GM12878 (cell line): ENCODE results near the gene NODAL. TPM values are rescaled to one million over a fixed set of nuclear protein-coding genes. Genes with fewer than 3 reads are reported as not detected.
A peak's percentile ranks its signal among the peaks of the same experiment; 100 is the strongest.

Experiments
- ATAC-seq: fragments of 200-7000 bp; cut with Tn5 transposase; 3 replicates; pipeline ENCODE4 v1.9.1; 2020; ENCODE audit warnings: mild to moderate bottlenecking, moderate library complexity
- BruUV-seq: library from RNA; stranded (reverse); fragments of 400-500 nt; replicated peaks from 2 replicates; lab custom pipeline; 2021; lab: Mats Ljungman, UMichigan
- CTCF ChIA-PET: fragments of 300-600 bp; sonication (Branson Sonifier 250); formaldehyde crosslinking; extraction: SDS; loops from one replicate; lab custom pipeline; 2021; ENCODE audit warnings: inconsistent platforms; lab: Yijun Ruan, JAX
- POLR2A ChIA-PET: fragments of 350-600 bp; formaldehyde crosslinking; extraction: SDS; loops from one replicate; lab custom pipeline; 2021; ENCODE audit warnings: inconsistent platforms; lab: Charles Lee
- RAD21 ChIA-PET: fragments of 300-600 bp; sonication (Branson Sonifier 250); formaldehyde crosslinking; loops from one replicate; lab custom pipeline; 2023; ENCODE audit warnings: antibody characterized with exemption; ENCODE audit not compliant: unreplicated experiment; lab: Charles Lee
- SMC1A ChIA-PET: fragments of 300-600 bp; sonication (Branson Sonifier 250); formaldehyde crosslinking; loops from one replicate; lab custom pipeline; 2023; ENCODE audit not compliant: unreplicated experiment, uncharacterized antibody; lab: Charles Lee
- DNase-seq: peaks from one replicate; pipeline ENCODE4 v3.0.0-alpha.2; 2011; ENCODE audit warnings: low read depth, low spot score
- FAIRE-seq: peaks from 3 replicates; lab custom pipeline; 2011; peaks lifted over from hg19 to GRCh38; lab: Jason Lieb, UNC
- H2AFZ ChIP-seq: 2 replicates; pipeline ENCODE4 v1.6.0; 2011; ENCODE audit warnings: low read depth, low read length, control low read depth; ENCODE audit not compliant: control insufficient read depth
- H3K27ac ChIP-seq: 2 replicates; pipeline ENCODE4 v1.5.1; 2011; ENCODE audit warnings: control low read depth; ENCODE audit not compliant: control insufficient read depth, insufficient read depth
- H3K27me3 ChIP-seq, 2 experiments: replicated peaks in 1 of 2; 2 replicates each; pipeline versions ENCODE4 v1.6.0 to v1.6.1; 2011; ENCODE audit warnings: low read length in 1 of 2; ENCODE audit not compliant: control insufficient read depth in 2 of 2, insufficient read depth in 2 of 2
- H3K36me3 ChIP-seq, 2 experiments: 2 replicates each; pipeline ENCODE4 v1.5.1; 2011; ENCODE audit warnings: low read length in 1 of 2; ENCODE audit not compliant: control insufficient read depth in 2 of 2, insufficient read depth in 2 of 2
- H3K4me1 ChIP-seq: 2 replicates; pipeline ENCODE4 v1.6.1; 2011; ENCODE audit warnings: mild to moderate bottlenecking, low read length, moderate library complexity, mixed read lengths; ENCODE audit not compliant: control insufficient read depth, insufficient read depth
- H3K4me2 ChIP-seq: 2 replicates; pipeline ENCODE4 v1.6.0; 2011; ENCODE audit warnings: control low read depth; ENCODE audit not compliant: control insufficient read depth, insufficient read depth
- H3K4me3 ChIP-seq: fragments of 200-600 bp; sonication (generic); 2 replicates; pipeline ENCODE4 v1.5.1; 2016
- H3K79me2 ChIP-seq: 2 replicates; pipeline ENCODE4 v1.6.0; 2011; ENCODE audit warnings: low read length; ENCODE audit not compliant: control insufficient read depth, insufficient read depth
- H3K9ac ChIP-seq: 2 replicates; pipeline ENCODE4 v1.8.0; 2011; ENCODE audit warnings: low read length, control low read depth, mixed read lengths; ENCODE audit not compliant: control insufficient read depth, insufficient read depth
- H3K9me3 ChIP-seq: replicated peaks from 3 replicates; pipeline ENCODE4 v1.5.1; 2011; ENCODE audit warnings: mild to moderate bottlenecking, low read length; ENCODE audit not compliant: control insufficient read depth, insufficient read depth
- H4K20me1 ChIP-seq: 2 replicates; pipeline ENCODE4 v1.6.0; 2011; ENCODE audit not compliant: control insufficient read depth, insufficient read depth
- MLLT1 ChIP-seq: fragments of 450-650 bp; IDR thresholded peaks from 2 replicates; pipeline ENCODE4 v1.6.1; 2016; ENCODE audit warnings: mild to moderate bottlenecking
- MTA2 ChIP-seq: fragments of 450-650 bp; IDR thresholded peaks from 2 replicates; pipeline ENCODE4 v1.6.1; 2016; ENCODE audit warnings: low read depth, mild to moderate bottlenecking, moderate library complexity
- SPI1 ChIP-seq: IDR thresholded peaks from 2 replicates; pipeline ENCODE4 v1.6.1; 2011; ENCODE audit warnings: low read depth, mild to moderate bottlenecking, low read length, moderate library complexity, borderline replicate concordance; ENCODE audit not compliant: insufficient read depth
- STAT3 ChIP-seq: IDR thresholded peaks from 2 replicates; pipeline ENCODE4 v1.6.1; 2011; ENCODE audit warnings: low read depth, low read length, improper control_type of control experiment
- WGBS: methylation state at CpG from one replicate; pipeline ENCODE4 v1.1.6; 2016; ENCODE audit warnings: low lambda C conversion rate; ENCODE audit not compliant: insufficient replicate concordance, insufficient coverage; ENCODE audit errors: missing lambda C conversion rate; 5-methylcytosine and 5-hydroxymethylcytosine counted together
- in situ Hi-C: fragments of 300-500 bp; cut with MboI; formaldehyde crosslinking; loops from 9 replicates; pipeline ENCODE4 v1.14.3; 2018; ENCODE audit warnings: mixed read lengths
- intact Hi-C: fragments of 100-400 bp; cut with micrococcal nuclease; formaldehyde crosslinking; loops from one replicate; pipeline ENCODE4 v1.14.2; 2022; ENCODE audit not compliant: unreplicated experiment
- polyA plus RNA-seq, 11 experiments: library from polyadenylated mRNA; depleted of rRNA in 4 of 11; unstranded in 6 of 11; stranded (reverse) in 5 of 11; fragments of >200 nt; fragmentation: Nextera tagmentation in 4 of 11; fragmentation: Illumina TruSeq in 1 of 11; extraction: Ambion mirVana in 4 of 11; extraction: Trizol in 1 of 11; gene quantifications; 1 replicate in 1 of 11; 2 replicates in 10 of 11; pipeline versions ENCODE4 v1.2.1 to v1.2.3, GENCODE V29; 2011 to 2016; ENCODE audit warnings: inconsistent platforms in 2 of 11, missing spikeins in 2 of 11, low read depth in 1 of 11
- total RNA-seq, 4 experiments: library from RNA; depleted of rRNA in 3 of 4; stranded (reverse); fragments of >200 nt in 3 of 4; fragmentation: Illumina TruSeq in 1 of 4; extraction: Trizol in 1 of 4; gene quantifications; 2 replicates each; pipeline versions ENCODE4 v1.2.1 to v1.2.3, GENCODE V29; 2013 to 2021

Gene NODAL
- total and polyA plus RNA-seq, 10 of the 15 experiments (the other 5 are each of a cell fraction or from before 2014, with no cell fraction given): not detected

GRCh38 chr10:70481105-70481504 lies 39.6 kb upstream of the NODAL start:
- H3K36me3 ChIP-seq: no peaks in the 10 kb centered on the region; a peak in 2 of 4 replicates
- in situ Hi-C loops: no loop called here
- H3K4me3 ChIP-seq: no peak overlapping the region
- H3K27ac ChIP-seq: no peak overlapping the region
- H3K4me2 ChIP-seq: peak overlapping the region; percentile 4
- peaks cover 46% of the 10 kb centered on the region for H3K4me1 ChIP-seq
- ChIA-PET SMC1A (interaction anchor here (1.0 to 3.1 kb wide), 5 partner anchors 9 to 33 kb away, joined by 4 to 21 read pairs (median 5); no protein-coding TSS in a partner anchor), CTCF (interaction anchor here (1.3 kb wide), 1 partner anchor 9 kb away, joined by 7 read pairs; no protein-coding TSS in a partner anchor), POLR2A (interaction anchor here (3.0 to 7.7 kb wide), 2 partner anchors 9 to 14 kb away, joined by 13 to 38 read pairs; no protein-coding TSS in a partner anchor), RAD21 (interaction anchor here (0.8 to 2.8 kb wide), 5 partner anchors 9 to 31 kb away, joined by 3 to 12 read pairs (median 4); no protein-coding TSS in a partner anchor)
- 87% methylated on average over 9 of the region's 9 CpGs for whole genome bisulfite sequencing
- no peak for FAIRE-seq
- DNase-seq: no peak
- no TSS peak for BruUV-seq
- no peaks in the 10 kb centered on the region for H3K9me3 ChIP-seq
- no peak for TF ChIP-seq MTA2
- TF ChIP-seq SPI1: no peak
- no peak for TF ChIP-seq STAT3
- 0 out of 2 replicates have a peak, but pooled peaks have one; percentile 33 for TF ChIP-seq MLLT1
- no peak for ATAC-seq
- no peak overlapping the region for H3K9ac ChIP-seq
- intact Hi-C loops: no loop called here
- H2AFZ ChIP-seq: no peak overlapping the region
- no peaks in the 10 kb centered on the region for H3K27me3 ChIP-seq
- peaks cover 25% of the 10 kb centered on the region for H3K79me2 ChIP-seq
- H4K20me1 ChIP-seq: no peaks in the 10 kb centered on the region
